ENCODE data around the gene SPATA1. TPM values are rescaled to one million over a fixed set of nuclear protein-coding genes. Genes with fewer than 3 reads are reported as not detected.

SPATA1 gene
- total RNA-seq, 1 experiment from 2014 or later = 0.85 TPM

- TF ChIP-seq ATF2 (CRISPR knock-in tag; IDR thresholded peaks at IDR 0.05; ENCODE audit: borderline replicate concordance, low read depth) (no peak), CREM (CRISPR knock-in tag; IDR thresholded peaks at IDR 0.05) (no peak), FOXP1 (CRISPR knock-in tag; IDR thresholded peaks at IDR 0.05; ENCODE audit: borderline replicate concordance) (no peak), IRF2 (CRISPR knock-in tag; IDR thresholded peaks at IDR 0.05; ENCODE audit: borderline replicate concordance, low read depth) (no peak), ZNF423 (CRISPR knock-in tag; IDR thresholded peaks at IDR 0.05) (no peak)
Measured at GRCh38 chr1:84569216-84569615, 63.0 kb downstream of the SPATA1 start (continued).

- H3K9me3 Mint-ChIP-seq = no peaks in the 10 kb centered on the region; the same call in 1 of the 2 replicates
- ATAC-seq (no peak), DNase-seq (ENCODE audit: low spot score) (no peak)
- H3K36me3 Mint-ChIP-seq = peaks cover 25% of the 10 kb centered on the region
- H3K27ac Mint-ChIP-seq = no peak overlapping the region
- CTCF ChIA-PET = no interaction called here
- POLR2A ChIA-PET = interaction anchor here (0.6 kb wide), 1 partner anchor 367 kb away, joined by 3 read pairs; no protein-coding TSS in a partner anchor
- H3K4me1 Mint-ChIP-seq = peaks cover 44% of the 10 kb centered on the region
- no peak overlapping the region for H3K4me3 Mint-ChIP-seq
- 0 out of 2 replicates have a peak, but pooled peaks cover 2% of the 10 kb centered on the region for H3K27me3 Mint-ChIP-seq (ENCODE audit: low read depth)
- TF ChIP-seq OVOL2 (CRISPR knock-in tag; IDR thresholded peaks at IDR 0.05; ENCODE audit: borderline replicate concordance) (no peak), JAZF1 (CRISPR knock-in tag; IDR thresholded peaks at IDR 0.05) (no peak), SMAD4 (CRISPR knock-in tag; IDR thresholded peaks at IDR 0.05) (no peak), USF1 (CRISPR knock-in tag; IDR thresholded peaks at IDR 0.05) (no peak), ZSCAN18 (CRISPR knock-in tag; IDR thresholded peaks at IDR 0.05) (no peak), ZNF425 (CRISPR knock-in tag; conservative IDR thresholded peaks at IDR 0.05) (no peak), NFYB (CRISPR knock-in tag; conservative IDR thresholded peaks at IDR 0.05; ENCODE audit: low read depth) (no peak), CREB1 (CRISPR knock-in tag; IDR thresholded peaks at IDR 0.05) (no peak), CDX4 (CRISPR knock-in tag; IDR thresholded peaks at IDR 0.05; ENCODE audit: borderline replicate concordance) (no peak), AR (CRISPR knock-in tag; IDR thresholded peaks at IDR 0.05) (no peak), ATF3 (CRISPR knock-in tag; conservative IDR thresholded peaks at IDR 0.05) (no peak), ATF6 (CRISPR knock-in tag; IDR thresholded peaks at IDR 0.05) (no peak), ZNF138 (CRISPR knock-in tag; conservative IDR thresholded peaks at IDR 0.05) (no peak), E2F1 (CRISPR knock-in tag; IDR thresholded peaks at IDR 0.05) (no peak), E2F4 (CRISPR knock-in tag; IDR thresholded peaks at IDR 0.05; ENCODE audit: borderline replicate concordance, low read depth) (no peak)
Measured at GRCh38 chr1:84570436-84571149, 64.4 kb downstream of the SPATA1 start.
